Measurements from ENCODE around the gene FAM237B. TPM values are rescaled to one million over a fixed set of nuclear protein-coding genes. Genes with fewer than 3 reads are reported as not detected.

FAM237B gene
- total and polyA plus RNA-seq, 9 of the 15 experiments (the other 6 are each of a cell fraction or from before 2014, with no cell fraction given) = not detected

DNA sequence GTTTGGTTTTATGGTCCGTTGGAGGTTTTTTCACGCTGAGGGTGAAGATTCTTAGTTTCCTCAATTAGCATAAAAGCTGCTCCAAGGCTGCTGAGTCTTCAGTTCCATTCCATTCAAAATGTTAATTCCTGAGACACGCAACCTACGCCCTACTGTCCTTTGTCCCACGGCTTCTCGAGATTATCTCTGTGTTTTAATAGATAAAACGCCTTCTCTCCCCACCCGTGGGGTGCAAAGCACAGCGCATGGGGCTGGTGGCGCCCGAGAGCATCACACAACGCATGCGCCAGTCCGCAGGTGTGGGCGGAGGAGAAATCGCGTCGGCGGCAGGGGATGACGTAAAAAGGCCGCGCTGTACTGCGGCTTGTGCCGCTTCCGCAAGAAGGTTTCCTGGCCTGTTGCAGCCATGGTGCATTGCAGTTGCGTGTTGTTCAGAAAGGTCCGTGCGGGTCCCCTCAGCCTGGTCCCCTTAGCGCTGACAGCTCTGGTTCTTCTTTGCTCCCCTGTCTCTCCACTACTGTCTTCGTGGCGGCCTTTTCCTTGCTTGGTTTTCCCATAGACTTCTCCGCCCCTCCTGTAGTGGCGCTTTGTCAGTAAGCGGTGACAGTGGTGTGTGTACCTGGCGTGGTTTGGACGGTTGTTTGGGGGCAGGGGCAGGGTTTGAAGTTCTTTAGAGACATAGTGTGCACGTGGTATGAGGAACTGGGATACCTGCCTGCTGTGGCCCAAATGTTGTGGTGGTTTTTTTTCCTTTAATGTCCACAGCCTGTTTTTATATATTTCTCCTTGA lies 25.4 kb upstream of the FAM237B start, which contains the start of gene GTPBP10:
GTPBP10 (plus strand) TSS at position 381 of the 790 bp plus-strand sequence; CDS start at position 407, 26 bp downstream.
- TSS peak; percentile 74 for BruUV-seq (replicated peaks)
- H4K20me1 ChIP-seq (replicated peaks; ENCODE audit: control insufficient read depth, insufficient read depth, low read length) = no peaks in the 10 kb centered on the region
- ChIA-PET POLR2A (interaction anchor here (1.1 to 1.2 kb wide), 2 partner anchors 22 to 28 kb away, joined by 3 to 4 read pairs; no protein-coding TSS in a partner anchor), CTCF (ENCODE audit: low intra/inter-chr PET ratio) (interaction anchor here (0.9 kb wide), 1 partner anchor 21 kb away, joined by 3 read pairs; no protein-coding TSS in a partner anchor)
- peaks cover 51% of the 10 kb centered on the region for H3K79me2 ChIP-seq (ENCODE audit: control insufficient read depth, insufficient read depth, low read length)
- peaks cover 8 to 14% of the 10 kb centered on the region in 2 experiments; a peak in 3 of 5 replicates for H3K4me1 ChIP-seq (replicated peaks in 1 of 2; ENCODE audit: control insufficient read depth in 2 of 2, insufficient read depth in 2 of 2, low read length in 2 of 2)
- H3K9me3 ChIP-seq (replicated peaks; ENCODE audit: control insufficient read depth, insufficient read depth, low read depth, low read length) = no peaks in the 10 kb centered on the region
- H3K9me1 ChIP-seq (ENCODE audit: control insufficient read depth, insufficient read depth, low read length) = no peaks in the 10 kb centered on the region
- H3K9ac ChIP-seq (ENCODE audit: insufficient read depth in 1 of 2, low read depth in 2 of 2, low read length in 2 of 2) = peak within 1 kb of the TSS; percentile 95 to 98
- peak within 1 kb of the TSS; percentile 98 for H3K4me2 ChIP-seq (ENCODE audit: insufficient read depth, low read length)
- in situ Hi-C loops (cut with MboI) = loop anchor here (5.0 kb wide), 1 partner anchor 56 kb away; the partner anchor contains the start of gene CLDN12
- peak within 1 kb of the TSS; percentile 98 for H2AFZ ChIP-seq (ENCODE audit: low read depth, low read length)
- peak within 1 kb of the TSS; percentile 95 for H3K27ac ChIP-seq (ENCODE audit: extremely low read depth, low read depth, low read length)
- H3K27me3 ChIP-seq (ENCODE audit: control insufficient read depth in 2 of 2, insufficient read depth in 2 of 2, low read length in 2 of 2) = no peaks in the 10 kb centered on the region
- intact Hi-C loops (cut with micrococcal nuclease) = loop anchor here (1.0 to 5.0 kb wide), 2 partner anchors 57 to 956 kb away; partner anchors contain the start of gene CLDN12
- ATAC-seq = peak; percentile 92
- H3K36me3 ChIP-seq (ENCODE audit: control insufficient read depth, insufficient read depth, low read length) = peaks cover 9% of the 10 kb centered on the region; the same call in 1 of the 3 replicates
- peak; percentile 94 for FAIRE-seq
- DNase-seq (ENCODE audit: extremely low read depth in 1 of 4, low spot score in 3 of 4) = peak; percentile 95 to 99 (median 97)
- WGBS (ENCODE audit: insufficient coverage, low coverage, missing lambda C conversion rate) = under 1% methylated on average over 37 of the region's 37 CpGs
- H3K4me3 ChIP-seq = peak within 1 kb of the TSS; percentile 77
- TF ChIP-seq ELF4 (CRISPR knock-in tag; IDR thresholded peaks at IDR 0.05) = peak; percentile 76; the same call in 1 of the 2 replicates
- TF ChIP-seq RBM34 (IDR thresholded peaks at IDR 0.05; ENCODE audit: borderline replicate concordance, insufficient read depth, low read length) = no peak
- 0 out of 2 replicates have a peak, but pooled peaks have one; percentile 32 for TF ChIP-seq ZEB2 (IDR thresholded peaks at IDR 0.05)
- TF ChIP-seq NR3C1 (CRISPR knock-in tag; IDR thresholded peaks at IDR 0.05) = no peak
- TF ChIP-seq, protein P1, sequence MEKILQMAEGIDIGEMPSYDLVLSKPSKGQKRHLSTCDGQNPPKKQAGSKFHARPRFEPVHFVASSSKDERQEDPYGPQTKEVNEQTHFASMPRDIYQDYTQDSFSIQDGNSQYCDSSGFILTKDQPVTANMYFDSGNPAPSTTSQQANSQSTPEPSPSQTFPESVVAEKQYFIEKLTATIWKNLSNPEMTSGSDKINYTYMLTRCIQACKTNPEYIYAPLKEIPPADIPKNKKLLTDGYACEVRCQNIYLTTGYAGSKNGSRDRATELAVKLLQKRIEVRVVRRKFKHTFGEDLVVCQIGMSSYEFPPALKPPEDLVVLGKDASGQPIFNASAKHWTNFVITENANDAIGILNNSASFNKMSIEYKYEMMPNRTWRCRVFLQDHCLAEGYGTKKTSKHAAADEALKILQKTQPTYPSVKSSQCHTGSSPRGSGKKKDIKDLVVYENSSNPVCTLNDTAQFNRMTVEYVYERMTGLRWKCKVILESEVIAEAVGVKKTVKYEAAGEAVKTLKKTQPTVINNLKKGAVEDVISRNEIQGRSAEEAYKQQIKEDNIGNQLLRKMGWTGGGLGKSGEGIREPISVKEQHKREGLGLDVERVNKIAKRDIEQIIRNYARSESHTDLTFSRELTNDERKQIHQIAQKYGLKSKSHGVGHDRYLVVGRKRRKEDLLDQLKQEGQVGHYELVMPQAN (IDR thresholded peaks at IDR 0.05; ENCODE audit: borderline replicate concordance) = peak; percentile 99
- peak; percentile 93 for TF ChIP-seq RBM39 (optimal IDR thresholded peaks at IDR 0.05; ENCODE audit: low read depth, low read length)
- TF ChIP-seq, protein P2, sequence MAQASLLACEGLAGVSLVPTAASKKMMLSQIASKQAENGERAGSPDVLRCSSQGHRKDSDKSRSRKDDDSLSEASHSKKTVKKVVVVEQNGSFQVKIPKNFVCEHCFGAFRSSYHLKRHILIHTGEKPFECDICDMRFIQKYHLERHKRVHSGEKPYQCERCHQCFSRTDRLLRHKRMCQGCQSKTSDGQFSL (CRISPR knock-in tag; IDR thresholded peaks at IDR 0.05) = peak; percentile 26; the same call in 1 of the 2 replicates
- TF ChIP-seq, protein P2 (tag; IDR thresholded peaks at IDR 0.05) = no peak
- TF ChIP-seq NFIC (IDR thresholded peaks at IDR 0.05) = peak; percentile 48; the same call in 1 of the 2 replicates
- TF ChIP-seq, protein P3, sequence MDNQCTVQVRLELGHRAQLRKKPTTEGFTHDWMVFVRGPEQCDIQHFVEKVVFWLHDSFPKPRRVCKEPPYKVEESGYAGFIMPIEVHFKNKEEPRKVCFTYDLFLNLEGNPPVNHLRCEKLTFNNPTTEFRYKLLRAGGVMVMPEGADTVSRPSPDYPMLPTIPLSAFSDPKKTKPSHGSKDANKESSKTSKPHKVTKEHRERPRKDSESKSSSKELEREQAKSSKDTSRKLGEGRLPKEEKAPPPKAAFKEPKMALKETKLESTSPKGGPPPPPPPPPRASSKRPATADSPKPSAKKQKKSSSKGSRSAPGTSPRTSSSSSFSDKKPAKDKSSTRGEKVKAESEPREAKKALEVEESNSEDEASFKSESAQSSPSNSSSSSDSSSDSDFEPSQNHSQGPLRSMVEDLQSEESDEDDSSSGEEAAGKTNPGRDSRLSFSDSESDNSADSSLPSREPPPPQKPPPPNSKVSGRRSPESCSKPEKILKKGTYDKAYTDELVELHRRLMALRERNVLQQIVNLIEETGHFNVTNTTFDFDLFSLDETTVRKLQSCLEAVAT (IDR thresholded peaks at IDR 0.05) = peak in 1 of 2 experiments; percentile 88; a peak in 3 of 4 replicates
- TF ChIP-seq TGIF2 (CRISPR knock-in tag; IDR thresholded peaks at IDR 0.05) = no peak
- TF ChIP-seq ZFX (CRISPR knock-in tag; IDR thresholded peaks at IDR 0.05) = peak; percentile 99
- TF ChIP-seq, protein P4, sequence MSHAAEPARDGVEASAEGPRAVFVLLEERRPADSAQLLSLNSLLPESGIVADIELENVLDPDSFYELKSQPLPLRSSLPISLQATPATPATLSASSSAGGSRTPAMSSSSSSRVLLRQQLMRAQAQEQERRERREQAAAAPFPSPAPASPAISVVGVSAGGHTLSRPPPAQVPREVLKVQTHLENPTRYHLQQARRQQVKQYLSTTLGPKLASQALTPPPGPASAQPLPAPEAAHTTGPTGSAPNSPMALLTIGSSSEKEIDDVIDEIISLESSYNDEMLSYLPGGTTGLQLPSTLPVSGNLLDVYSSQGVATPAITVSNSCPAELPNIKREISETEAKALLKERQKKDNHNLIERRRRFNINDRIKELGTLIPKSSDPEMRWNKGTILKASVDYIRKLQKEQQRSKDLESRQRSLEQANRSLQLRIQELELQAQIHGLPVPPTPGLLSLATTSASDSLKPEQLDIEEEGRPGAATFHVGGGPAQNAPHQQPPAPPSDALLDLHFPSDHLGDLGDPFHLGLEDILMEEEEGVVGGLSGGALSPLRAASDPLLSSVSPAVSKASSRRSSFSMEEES (CRISPR knock-in tag; IDR thresholded peaks at IDR 0.05) = no peak
- no peak for TF ChIP-seq HDAC3 (IDR thresholded peaks at IDR 0.05; ENCODE audit: borderline replicate concordance, partially characterized antibody)
